ENCODE data around the gene TMEM127.
"Not testable (repeated sequence)": the region's sequence is repeated elsewhere in the genome, so short reads cannot be mapped to it uniquely, and the experiment has no call there.

TMEM127 gene

DNA sequence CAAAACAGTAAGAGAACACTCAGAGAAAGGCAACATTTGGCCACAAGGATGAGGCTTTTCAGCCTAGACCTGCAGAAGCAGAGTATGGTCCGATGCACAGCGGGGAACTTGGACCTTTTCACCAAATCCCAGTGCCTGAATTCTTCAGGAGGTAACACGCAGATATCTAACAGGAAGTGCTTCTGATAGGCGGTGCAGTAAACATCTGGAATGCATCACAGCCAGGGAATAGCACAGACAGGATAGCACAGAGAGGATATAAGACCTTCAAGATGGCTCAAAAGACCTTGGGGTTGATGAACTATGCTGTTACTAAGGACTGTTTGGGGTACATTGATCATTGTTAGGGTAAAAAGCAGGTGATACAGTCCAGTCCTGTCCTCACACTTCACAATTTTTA, 1.7 kb downstream of the TMEM127 start:
- no peak for DNase-seq (ENCODE audit: low read depth in 2 of 2)

DNA sequence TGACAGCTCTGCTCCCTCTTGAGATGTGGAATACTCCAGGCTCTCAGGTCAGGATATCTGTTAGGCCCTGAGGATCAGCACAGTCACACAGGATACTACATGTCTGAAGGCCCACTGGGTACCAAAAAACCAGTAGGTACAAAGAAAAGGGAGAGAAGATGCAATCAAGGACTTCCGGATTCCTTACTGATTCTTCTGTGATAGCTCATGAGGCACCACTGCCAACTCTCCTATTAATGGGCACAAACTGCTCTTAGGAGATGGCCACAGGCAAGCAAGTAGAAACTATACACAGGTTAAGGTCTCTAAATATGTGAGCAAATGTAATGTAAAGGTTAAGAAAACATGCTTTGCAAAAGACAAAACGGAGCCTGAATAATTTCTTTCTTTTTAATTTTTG, 3.5 kb downstream of the TMEM127 start:
- no peak for DNase-seq (ENCODE audit: low read depth in 2 of 2)

DNA sequence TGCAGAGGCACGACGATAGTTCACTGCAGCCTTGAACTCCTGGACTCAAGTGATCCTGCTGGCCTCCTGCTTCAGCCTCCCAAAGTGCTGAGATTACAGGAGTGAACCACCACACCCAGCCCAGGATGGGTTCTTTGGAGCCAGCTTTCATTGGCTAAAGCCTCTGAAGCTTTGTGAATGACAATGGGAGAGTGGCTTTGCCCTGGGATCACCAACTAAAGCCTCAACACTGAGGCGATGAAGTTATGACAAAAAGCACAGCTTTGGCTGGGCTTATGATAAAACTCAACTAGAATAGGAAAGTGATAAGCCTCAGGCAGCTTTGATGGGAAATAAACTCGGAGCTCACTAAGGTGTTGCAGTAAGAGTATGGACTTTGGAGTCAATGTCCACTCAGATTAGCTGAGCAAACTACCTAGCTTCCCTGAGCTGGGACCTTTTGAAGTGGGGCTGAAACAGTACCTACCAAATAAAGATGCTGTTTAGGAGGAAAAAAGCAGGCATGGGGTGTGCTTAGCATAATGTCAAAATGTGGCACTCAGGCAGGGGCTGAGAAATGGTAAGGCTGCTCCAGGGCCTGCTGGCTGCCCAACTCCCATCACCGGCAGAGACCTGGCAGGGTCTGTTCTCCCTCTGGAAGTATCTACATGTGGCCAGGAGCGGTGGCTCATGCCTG, 4.3 kb downstream of the TMEM127 start:
- DNase-seq (ENCODE audit: low read depth in 2 of 2) = no peak

GRCh38 chr2:96260387-96261260, 5.2 kb downstream of the TMEM127 start:
- DNase-seq (ENCODE audit: low read depth in 2 of 2) = peak in 1 of 2 donors; percentile 17

- DNase-seq (ENCODE audit: low read depth in 2 of 2) = no peak
Measured at GRCh38 chr2:96259497-96259921, 6.3 kb downstream of the TMEM127 start.

GRCh38 chr2:96258166-96259022, 7.4 kb downstream of the TMEM127 start:
- no peak for DNase-seq (ENCODE audit: low read depth in 2 of 2)

GRCh38 chr2:96257744-96258143, 8.1 kb downstream of the TMEM127 start:
- DNase-seq (ENCODE audit: low read depth in 2 of 2) = not testable (repeated sequence)

DNA sequence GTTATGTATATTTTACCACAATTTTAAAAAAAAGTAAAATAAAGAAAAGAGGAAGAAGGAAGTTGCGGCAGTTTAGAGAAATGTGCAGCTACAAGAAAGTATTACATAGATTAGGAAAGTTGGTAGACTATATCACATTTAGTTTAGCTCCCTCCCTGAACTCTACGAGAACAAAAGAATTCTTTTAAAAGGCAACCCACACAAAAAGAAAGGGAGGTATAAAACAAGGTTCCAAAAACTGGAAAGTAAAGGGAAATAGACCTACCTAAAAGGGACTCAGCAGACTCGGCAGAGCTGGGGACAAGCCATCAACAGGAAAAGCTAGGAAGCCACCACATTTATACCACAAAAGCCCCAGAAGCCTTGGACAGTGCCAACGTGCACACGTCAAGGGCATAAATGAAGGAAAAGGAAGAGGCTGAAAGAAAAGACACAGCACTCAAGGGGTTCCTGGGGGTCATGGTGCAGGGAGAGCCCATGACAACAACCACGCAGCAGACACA, 9.1 kb downstream of the TMEM127 start:
- DNase-seq (ENCODE audit: low read depth in 2 of 2) = no peak

DNA sequence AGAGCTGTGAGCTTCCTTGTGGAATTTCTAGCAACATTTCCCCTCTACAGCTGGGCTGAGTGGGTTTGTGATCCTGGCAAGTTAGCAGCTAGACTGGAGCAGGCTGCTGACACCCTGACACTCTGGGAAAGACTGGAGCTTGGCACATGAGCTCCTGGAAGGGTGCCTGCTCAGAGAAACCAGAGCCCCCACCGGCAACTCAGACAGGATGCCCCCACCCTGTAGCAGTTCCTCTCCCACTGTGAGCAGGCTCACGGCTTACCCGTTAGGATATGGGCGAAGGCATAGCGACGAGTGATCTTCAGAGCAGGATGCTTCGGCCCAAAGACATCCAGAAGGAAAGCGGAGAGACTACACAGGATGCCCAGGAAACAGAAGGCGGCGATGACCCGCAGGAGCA, 11.2 kb downstream of the TMEM127 start:
- no peak for DNase-seq (ENCODE audit: low read depth in 2 of 2)

DNA sequence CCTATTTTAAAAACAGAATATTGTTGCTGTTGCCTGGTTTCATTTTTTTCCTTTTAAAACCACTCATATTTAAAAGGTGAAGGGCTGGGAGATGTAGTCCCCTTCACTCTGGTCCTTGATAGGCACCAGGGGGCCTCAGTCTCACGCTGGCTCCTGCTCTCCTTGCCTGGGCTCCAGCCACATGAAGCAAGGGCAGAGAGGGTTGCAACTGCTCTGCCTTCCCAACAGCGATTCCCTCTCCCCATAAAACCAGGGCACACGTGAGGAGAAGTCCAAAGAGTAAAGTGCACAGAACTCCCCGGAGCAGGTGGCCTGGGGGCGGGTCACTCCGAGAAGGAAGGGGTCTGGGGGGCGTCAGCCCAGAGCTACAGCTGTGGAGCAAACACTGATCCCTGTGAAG, 12.8 kb downstream of the TMEM127 start:
- no peak for DNase-seq (ENCODE audit: low read depth in 2 of 2)

DNA sequence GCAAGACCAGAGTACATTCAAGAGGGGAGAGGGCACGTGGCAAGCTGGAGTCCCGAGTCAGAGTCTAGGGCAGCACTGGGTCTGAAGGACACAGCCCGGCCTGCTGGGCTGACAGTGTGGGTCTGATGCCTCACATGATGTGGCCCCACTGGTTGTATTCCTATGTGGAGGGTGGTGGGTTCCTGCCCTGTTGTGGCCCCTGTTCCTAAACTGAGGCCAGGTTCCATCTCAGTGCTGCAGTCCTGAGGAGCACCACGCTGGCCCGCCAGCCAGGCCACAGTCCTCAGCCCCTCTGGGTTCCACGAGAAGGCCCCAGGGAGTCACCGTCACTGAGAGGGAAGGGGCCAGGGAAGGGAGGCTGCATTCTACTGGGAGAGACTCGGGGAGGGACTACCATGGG, 13.3 kb downstream of the TMEM127 start:
- no peak for DNase-seq (ENCODE audit: low read depth in 2 of 2)

- DNase-seq (ENCODE audit: low read depth in 2 of 2) = no peak
Measured at GRCh38 chr2:96251721-96252292, 14.0 kb downstream of the TMEM127 start.

- DNase-seq (ENCODE audit: low read depth in 2 of 2) = no peak
Measured at GRCh38 chr2:96250188-96250587, 15.6 kb downstream of the TMEM127 start.

GRCh38 chr2:96249654-96250053, 16.1 kb downstream of the TMEM127 start:
- no peak for DNase-seq (ENCODE audit: low read depth in 2 of 2)

DNA sequence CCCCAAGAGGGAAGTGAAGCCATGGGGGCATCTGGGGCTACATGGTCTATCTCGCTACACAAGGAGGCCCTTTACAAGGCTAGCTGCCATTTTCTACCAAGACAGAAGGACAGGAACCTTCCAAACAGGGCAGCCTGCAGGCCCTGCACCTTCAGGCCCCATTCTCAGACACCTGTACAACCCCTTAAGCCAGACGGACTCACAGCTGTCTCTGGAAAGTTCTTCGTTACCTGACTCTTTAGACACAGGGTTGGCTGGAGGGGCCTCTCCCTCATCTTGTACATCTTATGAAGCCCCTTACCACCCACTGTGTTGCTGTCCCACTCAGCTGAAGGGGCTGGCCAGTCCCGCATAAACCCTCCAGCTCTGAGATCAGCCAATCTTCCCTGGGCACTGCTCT, 17.2 kb downstream of the TMEM127 start:
- no peak for DNase-seq (ENCODE audit: low read depth in 2 of 2)

GRCh38 chr2:96247896-96248295, 17.9 kb downstream of the TMEM127 start:
- DNase-seq (ENCODE audit: low read depth in 2 of 2) = no peak

GRCh38 chr2:96247009-96247408, 18.8 kb downstream of the TMEM127 start:
- no peak for DNase-seq (ENCODE audit: low read depth in 2 of 2)

DNA sequence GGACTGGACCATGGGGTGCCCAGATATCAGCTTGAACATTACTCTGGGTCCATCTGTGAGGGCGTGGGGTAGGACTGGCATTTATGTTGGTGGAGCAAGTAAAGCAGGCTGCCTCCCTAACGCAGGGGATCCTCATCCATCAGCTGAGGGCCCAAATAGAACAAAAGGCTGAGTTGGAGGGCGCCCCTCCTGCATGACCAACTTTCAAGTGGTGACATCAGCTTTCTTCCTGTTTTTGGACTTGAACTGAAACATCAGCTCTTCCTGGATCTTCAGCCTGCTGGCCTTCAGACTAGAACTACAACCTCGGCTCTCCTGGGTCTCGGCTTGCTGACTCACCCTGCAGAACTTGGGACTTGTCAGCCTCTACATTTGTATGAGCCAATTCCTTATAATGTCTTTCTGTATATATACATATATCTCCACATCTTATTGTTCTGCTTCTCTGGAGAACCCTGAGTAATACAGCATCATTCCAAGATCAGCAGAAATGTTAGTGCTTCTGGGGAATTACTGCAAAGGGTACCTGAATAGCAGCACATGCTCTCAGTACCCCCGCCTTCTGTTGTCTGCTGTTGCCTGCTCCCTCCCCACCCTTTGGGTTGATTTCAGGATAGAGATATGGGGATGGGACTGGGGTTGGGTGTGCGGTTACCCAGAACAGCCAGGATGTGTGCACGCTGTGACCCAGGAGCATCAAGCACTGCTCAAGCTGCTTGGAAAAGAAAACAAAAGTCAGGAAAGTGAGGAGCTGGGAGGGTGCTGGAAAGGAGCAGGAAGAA, 20.0 kb downstream of the TMEM127 start:
- no peak for DNase-seq (ENCODE audit: low read depth in 2 of 2)

DNA sequence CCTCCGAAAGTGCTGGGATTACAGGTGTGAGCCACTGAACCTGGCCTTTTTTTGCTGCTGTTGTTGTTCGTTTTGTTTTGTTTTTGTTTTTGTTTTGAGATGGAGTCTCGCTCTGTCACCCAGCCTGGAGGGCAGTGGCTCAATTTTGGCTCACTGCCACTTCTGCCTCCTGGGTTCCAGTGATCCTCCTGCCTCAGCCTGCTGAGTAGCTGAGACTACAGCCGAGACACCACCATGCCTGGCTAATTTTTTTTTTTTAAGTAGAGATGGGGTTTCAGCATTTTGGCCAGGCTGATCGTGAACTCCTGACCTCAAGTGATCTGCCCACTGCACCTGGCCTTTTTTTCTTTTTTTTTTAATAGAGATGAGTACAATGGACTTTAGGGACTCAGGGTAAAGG, 22.0 kb downstream of the TMEM127 start:
- no peak for DNase-seq (ENCODE audit: low read depth in 2 of 2)

DNA sequence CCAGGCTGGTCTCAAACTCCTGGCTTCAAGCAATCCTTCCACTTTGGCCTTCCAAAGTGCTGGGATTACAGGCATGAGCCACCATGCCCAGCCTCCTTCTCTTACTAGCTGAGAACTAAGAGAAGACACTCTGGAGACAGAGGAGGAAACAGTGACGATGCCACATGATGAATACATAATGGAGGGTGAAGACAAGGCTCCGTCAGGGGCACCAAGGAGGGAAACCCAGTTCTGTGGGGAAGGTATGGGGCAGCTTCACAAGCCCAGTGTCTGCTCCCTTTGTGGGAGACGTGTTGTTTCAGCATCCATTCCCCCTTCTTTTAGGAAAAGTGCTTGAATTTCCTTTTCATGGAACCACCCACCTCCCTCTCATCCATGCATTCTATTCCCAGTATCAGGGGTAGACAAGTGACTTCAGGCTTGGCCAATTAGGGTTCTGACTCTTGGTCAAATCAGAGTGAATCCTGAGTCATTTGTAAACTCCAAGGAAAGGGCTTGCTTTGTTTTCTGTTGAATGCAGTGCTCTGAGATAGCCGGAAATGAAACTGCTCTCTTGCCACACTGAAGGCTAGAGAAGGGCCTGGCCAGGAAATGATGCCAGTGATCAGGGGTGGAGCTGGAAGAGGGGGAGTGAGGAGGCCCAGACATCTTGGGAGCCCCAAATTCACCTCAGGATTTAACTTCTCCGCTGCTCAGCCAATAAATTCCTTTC, 23.7 kb downstream of the TMEM127 start:
- peak; percentile 43 to 57 for DNase-seq (ENCODE audit: low read depth in 2 of 2)

All from stimulated activated CD8-positive, alpha-beta memory T cell treated with anti-CD3 and anti-CD28 coated beads, Interleukin-15, amount 100 ng/mL, for 48 hours (primary cell).